Activated CD4-positive, alpha-beta memory T cell treated with anti-CD3 and anti-CD28 coated beads, Interleukin-2, amount 10 ng/mL, durations not matched to agents 7 days and 5 days (primary cell): ENCODE data around the gene ZNF93. TPM values are rescaled to one million over a fixed set of nuclear protein-coding genes. Genes with fewer than 3 reads are reported as not detected.
A peak's percentile ranks its signal among the peaks of the same experiment; 100 is the strongest.
"Not testable (repeated sequence)": the region's sequence is repeated elsewhere in the genome, so short reads cannot be mapped to it uniquely, and the experiment has no call there.

Experiments used
- CTCF ChIA-PET: fragments of 350-600 bp; sonication (Branson Sonifier 250); formaldehyde crosslinking; loops from one replicate; lab custom pipeline; 2021; ENCODE audit warnings: antibody characterized with exemption, inconsistent platforms; lab: Charles Lee
- POLR2A ChIA-PET: fragments of 350-600 bp; sonication (Branson Sonifier 250); formaldehyde crosslinking; loops from one replicate; lab custom pipeline; 2021; ENCODE audit warnings: antibody characterized with exemption; lab: Charles Lee
- DNase-seq: peaks from one replicate; pipeline ENCODE4 v3.0.0-alpha.2; 2020
- H3K27ac Mint-ChIP-seq: one replicate; pipeline ENCODE4 v1.8.0; 2021; ENCODE audit warnings: mild to moderate bottlenecking, mixed read lengths
- H3K27me3 Mint-ChIP-seq: one replicate; pipeline ENCODE4 v1.8.0; 2021; ENCODE audit warnings: mixed read lengths
- H3K36me3 Mint-ChIP-seq: one replicate; pipeline ENCODE4 v1.8.0; 2021; ENCODE audit warnings: low read depth, mixed read lengths
- H3K4me1 Mint-ChIP-seq: one replicate; pipeline ENCODE4 v1.8.0; 2021; ENCODE audit warnings: mixed read lengths
- H3K4me3 Mint-ChIP-seq: one replicate; pipeline ENCODE4 v1.8.0; 2021; ENCODE audit warnings: mild to moderate bottlenecking, mixed read lengths
- H3K9me3 Mint-ChIP-seq: one replicate; pipeline ENCODE4 v1.8.0; 2021; ENCODE audit warnings: mixed read lengths
- total RNA-seq, 2 experiments: library from RNA; stranded (reverse); gene quantifications; one replicate each; pipeline ENCODE4 v1.2.3, GENCODE V29; 2021

Gene ZNF93
- total RNA-seq, 2 experiments from 2014 or later, result 11.4 to 11.7 TPM

DNA sequence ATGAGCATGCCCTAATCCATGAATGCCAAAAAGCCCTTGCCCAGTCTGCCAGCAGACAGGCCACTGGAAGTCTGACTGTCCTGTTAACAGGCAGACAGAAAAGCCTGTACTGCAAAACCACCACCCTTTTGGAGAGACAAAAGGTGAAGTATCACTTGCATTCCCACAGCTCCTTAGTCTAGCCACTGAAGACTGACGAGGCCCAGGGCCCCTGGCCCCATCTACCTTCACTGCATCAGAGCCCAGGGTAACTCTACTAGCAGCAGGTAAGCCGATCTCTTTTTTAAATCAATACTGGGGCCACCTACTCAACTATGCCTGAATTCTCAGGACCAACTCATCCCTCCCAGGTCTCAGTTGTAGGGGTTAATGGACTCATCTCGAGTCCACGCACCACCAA, 45.5 kb downstream of the ZNF93 start:
- Mint-ChIP-seq H3K9me3 (peaks cover 33% of the 10 kb centered on the region), H3K4me3 (no peak overlapping the region), H3K36me3 (peaks cover 2% of the 10 kb centered on the region), H3K4me1 (no peaks in the 10 kb centered on the region), H3K27me3 (no peaks in the 10 kb centered on the region), H3K27ac (no peak overlapping the region)
- no peak for DNase-seq
- POLR2A ChIA-PET, result no interaction called here
- CTCF ChIA-PET, result no interaction called here

DNA sequence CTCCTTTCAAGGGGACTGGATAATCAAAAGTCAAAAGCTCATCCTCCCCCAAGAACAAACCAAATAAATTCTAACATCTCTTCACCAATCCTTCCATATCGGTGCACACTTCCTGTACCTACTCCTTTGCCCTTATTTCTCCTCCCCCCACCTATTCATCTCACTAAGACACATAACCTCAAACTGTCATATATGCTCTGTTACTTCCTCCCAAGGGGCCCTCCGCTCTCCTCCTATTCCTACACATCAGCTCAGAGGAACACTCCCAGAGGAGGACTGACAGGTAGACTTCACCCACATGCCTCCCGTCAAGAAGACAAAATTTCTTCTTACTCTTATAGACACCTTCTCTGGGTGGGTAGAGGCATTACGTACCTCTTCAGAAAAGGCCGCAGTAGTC, 48.1 kb downstream of the ZNF93 start:
- Mint-ChIP-seq H3K27ac (no peak overlapping the region), H3K36me3 (peaks cover 2% of the 10 kb centered on the region), H3K27me3 (no peaks in the 10 kb centered on the region), H3K4me3 (no peak overlapping the region), H3K4me1 (no peaks in the 10 kb centered on the region), H3K9me3 (peaks cover 21% of the 10 kb centered on the region)
- DNase-seq, result no peak
- ChIA-PET POLR2A (no interaction called here), CTCF (no interaction called here)

GRCh38 chr19:19955208-19955607, 54.5 kb downstream of the ZNF93 start:
- H3K27ac Mint-ChIP-seq, result no peak overlapping the region
- DNase-seq, result no peak
- H3K27me3 Mint-ChIP-seq, result no peaks in the 10 kb centered on the region
- POLR2A ChIA-PET, result no interaction called here
- H3K4me3 Mint-ChIP-seq, result no peak overlapping the region
- no peaks in the 10 kb centered on the region for H3K36me3 Mint-ChIP-seq
- H3K9me3 Mint-ChIP-seq, result peaks cover 15% of the 10 kb centered on the region
- no peaks in the 10 kb centered on the region for H3K4me1 Mint-ChIP-seq
- CTCF ChIA-PET, result no interaction called here

- no peaks in the 10 kb centered on the region for H3K27me3 Mint-ChIP-seq
- H3K4me1 Mint-ChIP-seq, result no peaks in the 10 kb centered on the region
- H3K27ac Mint-ChIP-seq, result no peak overlapping the region
- CTCF ChIA-PET, result interaction anchor here (1.3 kb wide), 1 partner anchor 425 kb away, joined by 3 read pairs; no protein-coding TSS in a partner anchor
- H3K36me3 Mint-ChIP-seq, result no peaks in the 10 kb centered on the region
- H3K9me3 Mint-ChIP-seq, result peaks cover 15% of the 10 kb centered on the region
- POLR2A ChIA-PET, result no interaction called here
- no peak overlapping the region for H3K4me3 Mint-ChIP-seq
- no peak for DNase-seq
Measured at GRCh38 chr19:19956434-19957075, 55.8 kb downstream of the ZNF93 start.

DNA sequence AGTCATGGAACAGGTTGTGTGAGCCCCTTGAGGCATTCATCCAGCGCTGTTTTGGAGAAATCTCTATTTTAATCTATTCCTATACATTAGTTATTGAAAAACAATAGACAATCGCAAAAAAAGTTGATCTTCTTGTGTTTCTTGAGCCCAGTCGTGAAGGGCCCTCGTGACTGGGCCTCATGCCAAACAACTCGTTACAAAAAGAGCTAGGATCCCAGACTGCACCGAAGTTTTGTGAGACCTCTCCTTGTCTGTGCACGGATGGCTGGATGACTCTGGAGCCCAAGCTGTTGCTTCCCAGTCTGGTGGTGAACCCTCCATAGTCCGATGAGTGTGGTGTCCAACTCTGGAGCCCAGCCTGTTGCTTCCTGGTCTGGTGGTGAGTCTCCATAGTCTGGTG, 57.0 kb downstream of the ZNF93 start:
- POLR2A ChIA-PET, H3K4me3 Mint-ChIP-seq, CTCF ChIA-PET, H3K4me1 Mint-ChIP-seq, H3K27ac Mint-ChIP-seq, H3K27me3 Mint-ChIP-seq, DNase-seq, H3K36me3 Mint-ChIP-seq: not testable (repeated sequence)
- peaks cover 18% of the 10 kb centered on the region for H3K9me3 Mint-ChIP-seq

- DNase-seq, result peak; percentile 63
- H3K36me3 Mint-ChIP-seq, H3K27ac Mint-ChIP-seq, H3K4me1 Mint-ChIP-seq, H3K27me3 Mint-ChIP-seq, H3K4me3 Mint-ChIP-seq: not testable (repeated sequence)
- CTCF ChIA-PET, result interaction anchor here (1.0 kb wide), 1 partner anchor 427 kb away, joined by 6 read pairs; no protein-coding TSS in a partner anchor
- H3K9me3 Mint-ChIP-seq, result peaks cover 22% of the 10 kb centered on the region
- POLR2A ChIA-PET, result interaction anchor here (1.0 kb wide), 1 partner anchor 183 kb away, joined by 3 read pairs; no protein-coding TSS in a partner anchor
Measured at GRCh38 chr19:19959151-19959799, 58.5 kb downstream of the ZNF93 start.

DNA sequence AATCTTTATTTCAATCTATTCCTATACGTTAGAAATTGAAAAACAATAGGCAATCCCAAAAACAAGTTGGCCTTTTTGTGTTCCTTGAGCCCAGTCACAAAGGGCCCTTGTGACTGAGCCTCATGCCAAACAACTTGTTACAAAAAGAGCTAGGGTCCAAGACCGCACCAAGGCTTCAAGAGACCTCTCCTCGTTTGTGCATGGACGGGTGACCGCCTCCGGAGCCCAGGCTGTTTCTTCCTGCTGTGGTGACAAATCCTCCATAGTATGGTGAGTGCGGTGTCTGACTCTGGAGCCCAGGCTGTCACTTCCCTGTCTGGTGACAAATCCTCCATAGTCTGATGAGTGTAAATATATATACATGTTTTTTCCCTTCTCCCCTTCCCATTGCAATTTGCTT, 63.7 kb downstream of the ZNF93 start:
- no peak overlapping the region for H3K27ac Mint-ChIP-seq
- no peak overlapping the region for H3K4me3 Mint-ChIP-seq
- ChIA-PET CTCF (no interaction called here), POLR2A (no interaction called here)
- peaks cover 49% of the 10 kb centered on the region for H3K9me3 Mint-ChIP-seq
- H3K4me1 Mint-ChIP-seq, result no peaks in the 10 kb centered on the region
- DNase-seq, result no peak
- H3K36me3 Mint-ChIP-seq, result peaks cover 9% of the 10 kb centered on the region
- no peaks in the 10 kb centered on the region for H3K27me3 Mint-ChIP-seq

GRCh38 chr19:19966126-19966525, 65.4 kb downstream of the ZNF93 start:
- CTCF ChIA-PET, H3K27ac Mint-ChIP-seq: not testable (repeated sequence)

DNA sequence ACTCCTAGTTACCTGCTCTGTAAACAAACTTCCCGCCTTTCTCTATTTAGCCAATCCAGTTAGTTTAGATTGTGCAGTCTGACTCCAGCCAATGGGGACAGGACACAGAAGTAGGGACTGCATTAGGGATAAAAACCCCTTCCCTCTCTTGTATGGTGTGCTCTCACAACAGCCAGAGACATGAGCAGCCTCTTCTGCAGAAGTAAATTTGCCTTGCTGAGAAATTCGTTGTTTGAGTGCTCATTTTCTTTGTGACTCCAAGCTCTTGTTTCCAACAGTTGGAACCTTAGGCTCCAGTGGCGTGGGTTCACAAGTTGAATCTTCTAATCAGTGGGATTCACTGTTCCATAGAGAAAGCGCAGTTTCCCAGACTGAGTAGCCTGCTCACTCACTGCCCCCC, 66.1 kb downstream of the ZNF93 start:
- no peaks in the 10 kb centered on the region for H3K4me1 Mint-ChIP-seq
- ChIA-PET CTCF (no interaction called here), POLR2A (no interaction called here)
- H3K27me3 Mint-ChIP-seq, result no peaks in the 10 kb centered on the region
- H3K9me3 Mint-ChIP-seq, result peaks cover 56% of the 10 kb centered on the region
- H3K27ac Mint-ChIP-seq, result no peak overlapping the region
- peaks cover 9% of the 10 kb centered on the region for H3K36me3 Mint-ChIP-seq
- no peak overlapping the region for H3K4me3 Mint-ChIP-seq
- no peak for DNase-seq

More at GRCh38 chr19:19966126-19966525, 65.4 kb downstream of the ZNF93 start:
- H3K4me1 Mint-ChIP-seq, H3K36me3 Mint-ChIP-seq, DNase-seq, H3K27me3 Mint-ChIP-seq, H3K4me3 Mint-ChIP-seq, POLR2A ChIA-PET: not testable (repeated sequence)
- H3K9me3 Mint-ChIP-seq, result peaks cover 55% of the 10 kb centered on the region

Other genes starting within 250 kb of the ZNF93 start
- 100 to 1,000 TPM; 102 to 107 TPM for gene ATP13A1, start 237.3 kb upstream of the ZNF93 start, total RNA-seq
- 100 to 1,000 TPM; 105 to 108 TPM for gene ZNF101, start 232.1 kb upstream of the ZNF93 start, total RNA-seq
- gene ZNF14, start 167.8 kb upstream of the ZNF93 start, total RNA-seq, result 1 to 10 TPM; 8.0 to 8.4 TPM
- gene ZNF506, start 79.2 kb upstream of the ZNF93 start, total RNA-seq, result 10 to 100 TPM; 24.6 to 25.5 TPM
- 10 to 100 TPM; 12.9 to 14.7 TPM for gene ZNF253, start 35.1 kb upstream of the ZNF93 start, total RNA-seq
- gene ZNF682, start 138.6 kb downstream of the ZNF93 start, total RNA-seq, result 1 to 10 TPM; 4.8 to 5.5 TPM
- 1 to 10 TPM; 7.8 to 8.5 TPM for gene ZNF90, start 177.1 kb downstream of the ZNF93 start, total RNA-seq